BLaER1 (cell line): ENCODE results near the gene ZC3H7B.

Experiments used
- H3K27ac ChIP-seq: shearing (Covaris generic); formaldehyde crosslinking; 2 replicates; pipeline ENCODE4 v1.8.1; 2022
- H3K27me3 ChIP-seq: shearing (Covaris generic); formaldehyde crosslinking; 2 replicates; pipeline ENCODE4 v1.8.1; 2022
- H3K36me3 ChIP-seq: shearing (Covaris generic); formaldehyde crosslinking; 2 replicates; pipeline ENCODE4 v1.8.1; 2022
- H3K4me1 ChIP-seq: shearing (Covaris generic); formaldehyde crosslinking; 2 replicates; pipeline ENCODE4 v1.8.1; 2022
- H3K4me2 ChIP-seq: shearing (Covaris generic); formaldehyde crosslinking; 2 replicates; pipeline ENCODE4 v1.8.1; 2022
- H3K4me3 ChIP-seq: shearing (Covaris generic); formaldehyde crosslinking; 2 replicates; pipeline ENCODE4 v1.8.1; 2022
- H3K9ac ChIP-seq: shearing (Covaris generic); formaldehyde crosslinking; 2 replicates; pipeline ENCODE4 v1.8.1; 2022
- H3K9me3 ChIP-seq: shearing (Covaris generic); formaldehyde crosslinking; 2 replicates; pipeline ENCODE4 v1.8.1; 2022
- H4K20me1 ChIP-seq: shearing (Covaris generic); formaldehyde crosslinking; 2 replicates; pipeline ENCODE4 v1.8.1; 2022
- Cebpa-rat ChIP-seq: shearing (Covaris generic); IDR thresholded peaks from 2 replicates; pipeline ENCODE4 v1.8.1; 2022

The ZC3H7B gene

GRCh38 chr22:41320416-41321240 is 19.3 kb downstream of the ZC3H7B start:
- H3K36me3 ChIP-seq: peaks cover 86% of the 10 kb centered on the region
- peaks cover 97% of the 10 kb centered on the region for H4K20me1 ChIP-seq
- TF ChIP-seq Cebpa-rat: no peak
- H3K4me3 ChIP-seq: no peak overlapping the region
- H3K27me3 ChIP-seq: no peaks in the 10 kb centered on the region
- no peak overlapping the region for H3K9ac ChIP-seq
- no peaks in the 10 kb centered on the region for H3K9me3 ChIP-seq
- H3K27ac ChIP-seq: no peak overlapping the region
- 0 out of 2 replicates have a peak overlapping the region, but pooled peaks have one; percentile 2 for H3K4me2 ChIP-seq
- peaks cover 54% of the 10 kb centered on the region for H3K4me1 ChIP-seq

GRCh38 chr22:41324821-41325528 is 23.6 kb downstream of the ZC3H7B start:
- Histone ChIP-seq H3K9ac (no peak overlapping the region), H4K20me1 (peaks cover 81% of the 10 kb centered on the region), H3K27ac (no peak overlapping the region), H3K9me3 (no peaks in the 10 kb centered on the region), H3K4me3 (no peak overlapping the region), H3K27me3 (no peaks in the 10 kb centered on the region), H3K36me3 (peaks cover 97% of the 10 kb centered on the region), H3K4me2 (no peak overlapping the region), H3K4me1 (peaks cover 10% of the 10 kb centered on the region)
- TF ChIP-seq Cebpa-rat: no peak

DNA sequence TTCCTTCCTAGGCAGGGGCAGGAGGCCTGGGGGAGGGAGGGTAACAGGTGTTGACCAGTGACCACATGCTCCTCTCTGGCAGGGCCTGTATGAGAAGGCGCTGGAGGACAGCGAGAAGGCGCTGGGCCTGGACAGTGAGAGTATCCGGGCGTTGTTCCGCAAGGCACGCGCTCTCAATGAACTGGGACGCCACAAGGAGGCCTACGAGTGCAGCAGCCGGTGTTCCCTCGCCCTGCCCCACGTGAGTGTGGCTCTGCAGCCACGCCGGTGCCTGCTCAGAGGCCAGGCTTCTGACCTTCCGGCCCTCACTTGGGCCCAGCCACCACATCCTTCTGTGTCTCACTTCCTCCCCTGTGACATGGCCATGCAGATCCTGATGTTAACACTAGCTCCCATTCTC is 25.8 kb downstream of the ZC3H7B start:
- H3K9ac ChIP-seq: no peak overlapping the region
- no peak overlapping the region for H3K4me3 ChIP-seq
- no peak for TF ChIP-seq Cebpa-rat
- no peaks in the 10 kb centered on the region for H3K9me3 ChIP-seq
- peaks cover 66% of the 10 kb centered on the region for H4K20me1 ChIP-seq
- H3K4me1 ChIP-seq: no peaks in the 10 kb centered on the region
- no peak overlapping the region for H3K27ac ChIP-seq
- peaks cover 99% of the 10 kb centered on the region for H3K36me3 ChIP-seq
- no peaks in the 10 kb centered on the region for H3K27me3 ChIP-seq
- no peak overlapping the region for H3K4me2 ChIP-seq

DNA sequence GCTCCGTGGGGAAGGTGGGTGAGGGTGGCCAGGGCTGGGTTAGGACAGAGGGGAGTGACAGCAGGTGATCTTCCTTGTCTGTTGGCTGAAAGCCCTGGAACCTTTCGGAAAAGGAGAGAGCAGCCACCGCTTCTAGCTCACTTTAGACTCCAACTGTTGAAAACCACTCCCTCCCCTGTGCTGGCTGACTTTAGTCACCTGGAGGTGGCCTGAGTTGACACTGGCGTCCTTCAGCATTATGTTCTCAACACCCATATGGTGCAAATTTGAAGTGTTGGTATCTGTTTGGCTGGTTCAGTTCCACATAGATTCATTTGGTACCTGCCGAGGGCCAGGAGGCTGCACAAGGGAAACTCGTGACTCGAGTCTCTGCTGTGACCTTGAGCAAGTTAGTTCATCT is 28.8 kb downstream of the ZC3H7B start:
- H3K36me3 ChIP-seq: peaks cover 100% of the 10 kb centered on the region

GRCh38 chr22:41332217-41332939 is 31.1 kb downstream of the ZC3H7B start:
- Histone ChIP-seq H3K4me3 (no peak overlapping the region), H3K9me3 (no peaks in the 10 kb centered on the region), H3K4me2 (no peak overlapping the region), H3K27ac (no peak overlapping the region), H4K20me1 (peaks cover 39% of the 10 kb centered on the region), H3K36me3 (peaks cover 95% of the 10 kb centered on the region), H3K4me1 (peaks cover 4% of the 10 kb centered on the region), H3K9ac (no peak overlapping the region), H3K27me3 (no peaks in the 10 kb centered on the region)
- no peak for TF ChIP-seq Cebpa-rat

More for the DNA sequence above, 28.8 kb downstream of the ZC3H7B start:
- H3K27me3 ChIP-seq: no peaks in the 10 kb centered on the region
- no peak overlapping the region for H3K4me3 ChIP-seq
- H3K4me1 ChIP-seq: no peaks in the 10 kb centered on the region
- no peaks in the 10 kb centered on the region for H3K9me3 ChIP-seq
- no peak overlapping the region for H3K4me2 ChIP-seq
- H4K20me1 ChIP-seq: peaks cover 53% of the 10 kb centered on the region
- no peak for TF ChIP-seq Cebpa-rat
- no peak overlapping the region for H3K27ac ChIP-seq
- no peak overlapping the region for H3K9ac ChIP-seq

DNA sequence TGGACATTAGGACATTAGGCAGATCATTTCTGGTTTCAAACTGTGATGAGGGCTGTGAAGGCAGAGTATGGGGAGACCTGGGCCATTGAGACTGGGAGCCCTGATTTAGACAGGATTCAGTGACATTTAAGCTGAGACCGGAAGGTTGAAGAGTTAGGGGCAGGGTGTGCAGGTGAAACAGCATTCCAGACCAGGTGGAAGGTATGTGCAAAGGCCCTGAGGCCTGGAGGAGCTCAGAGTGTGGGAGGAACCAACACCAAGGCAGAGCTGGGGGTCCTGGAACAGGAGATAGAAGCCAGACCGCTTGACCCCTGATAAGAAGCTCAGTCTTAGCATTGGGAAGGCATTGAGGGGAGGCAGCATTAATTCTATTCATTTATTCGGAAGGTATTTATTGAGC is 32.5 kb downstream of the ZC3H7B start:
- H3K4me1 ChIP-seq: peaks cover 7% of the 10 kb centered on the region
- no peaks in the 10 kb centered on the region for H3K9me3 ChIP-seq
- H4K20me1 ChIP-seq: peaks cover 38% of the 10 kb centered on the region
- no peak overlapping the region for H3K9ac ChIP-seq
- peaks cover 95% of the 10 kb centered on the region for H3K36me3 ChIP-seq
- no peak overlapping the region for H3K4me3 ChIP-seq
- H3K27ac ChIP-seq: no peak overlapping the region
- H3K27me3 ChIP-seq: no peaks in the 10 kb centered on the region
- no peak overlapping the region for H3K4me2 ChIP-seq
- no peak for TF ChIP-seq Cebpa-rat

GRCh38 chr22:41334215-41334614 is 32.9 kb downstream of the ZC3H7B start:
- H3K27ac ChIP-seq: no peak overlapping the region
- H3K36me3 ChIP-seq: peaks cover 95% of the 10 kb centered on the region
- peaks cover 38% of the 10 kb centered on the region for H4K20me1 ChIP-seq

GRCh38 chr22:41334951-41335635 is 33.8 kb downstream of the ZC3H7B start:
- H3K4me3 ChIP-seq: no peak overlapping the region
- no peak for TF ChIP-seq Cebpa-rat
- no peak overlapping the region for H3K27ac ChIP-seq
- H3K36me3 ChIP-seq: peaks cover 95% of the 10 kb centered on the region
- peaks cover 7% of the 10 kb centered on the region for H3K4me1 ChIP-seq
- no peaks in the 10 kb centered on the region for H3K9me3 ChIP-seq
- no peak overlapping the region for H3K4me2 ChIP-seq
- H4K20me1 ChIP-seq: peaks cover 38% of the 10 kb centered on the region
- no peak overlapping the region for H3K9ac ChIP-seq
- no peaks in the 10 kb centered on the region for H3K27me3 ChIP-seq

More at GRCh38 chr22:41334215-41334614, 32.9 kb downstream of the ZC3H7B start:
- H3K27me3 ChIP-seq: no peaks in the 10 kb centered on the region
- no peak overlapping the region for H3K4me2 ChIP-seq
- no peak overlapping the region for H3K9ac ChIP-seq
- TF ChIP-seq Cebpa-rat: no peak
- H3K4me1 ChIP-seq: peaks cover 7% of the 10 kb centered on the region
- no peak overlapping the region for H3K4me3 ChIP-seq
- no peaks in the 10 kb centered on the region for H3K9me3 ChIP-seq

DNA sequence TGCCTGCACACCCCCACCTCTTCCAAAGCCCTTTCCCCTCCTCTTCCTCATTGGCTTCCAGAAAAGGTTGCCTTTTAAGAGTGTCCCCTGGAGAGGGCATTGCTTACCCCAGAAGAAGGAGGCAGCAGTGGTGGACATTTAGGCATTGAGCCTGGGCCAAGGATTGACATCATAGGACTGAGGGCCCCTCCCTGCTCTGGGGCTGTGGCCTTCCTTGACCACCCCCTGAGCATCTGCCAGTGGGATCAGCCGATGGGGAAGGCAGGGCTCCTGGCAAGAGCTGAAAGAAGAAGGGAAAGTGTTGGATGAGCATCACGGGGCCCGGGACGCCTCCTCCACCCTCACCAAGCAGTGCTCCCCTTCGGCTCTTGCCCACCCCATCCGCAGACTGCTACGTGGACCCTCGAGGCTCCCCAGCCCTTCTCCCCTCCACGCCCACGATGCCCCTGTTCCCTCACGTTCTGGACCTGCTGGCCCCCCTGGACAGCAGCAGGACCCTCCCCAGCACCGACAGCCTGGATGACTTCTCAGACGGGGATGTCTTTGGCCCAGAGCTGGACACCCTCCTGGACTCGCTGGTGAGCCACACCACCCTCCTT is 37.4 kb downstream of the ZC3H7B start:
- no peak for TF ChIP-seq Cebpa-rat
- Histone ChIP-seq H3K9ac (no peak overlapping the region), H3K4me1 (peaks cover 7% of the 10 kb centered on the region), H4K20me1 (peaks cover 27% of the 10 kb centered on the region), H3K27me3 (no peaks in the 10 kb centered on the region), H3K36me3 (peaks cover 95% of the 10 kb centered on the region), H3K9me3 (no peaks in the 10 kb centered on the region), H3K4me2 (no peak overlapping the region), H3K27ac (no peak overlapping the region), H3K4me3 (no peak overlapping the region)
